Uterus (tissue), 4 donors: Measurements from ENCODE around the gene PROC. TPM values are rescaled to one million over a fixed set of nuclear protein-coding genes. Genes with fewer than 3 reads are reported as not detected.

Experiments used
- DNase-seq, 2 donors: peaks; one replicate each; pipeline ENCODE4 v3.0.0-alpha.2; 2019 to 2020
- H3K27ac ChIP-seq, 2 donors: fragments of 200-600 bp; sonication (generic); 1 replicate in 1 of 2; 2 replicates in 1 of 2; pipeline ENCODE4 v1.5.1; 2016 to 2018
- H3K27me3 ChIP-seq, 2 donors: fragments of 200-600 bp; sonication (generic); one replicate each; pipeline ENCODE4 v1.5.1; 2018 to 2019; ENCODE audit warnings: control low read depth in 1 of 2
- H3K36me3 ChIP-seq, 2 donors: fragments of 200-600 bp; sonication (generic); one replicate each; pipeline ENCODE4 v1.5.1; 2019; ENCODE audit warnings: control low read depth in 1 of 2
- H3K4me1 ChIP-seq, 2 donors: fragments of 200-600 bp; sonication (generic); one replicate each; pipeline ENCODE4 v1.5.1; 2018 to 2019; ENCODE audit warnings: control low read depth in 1 of 2
- H3K4me3 ChIP-seq, 2 donors: fragments of 200-600 bp; sonication (generic); 1 replicate in 1 of 2; 2 replicates in 1 of 2; pipeline ENCODE4 v1.5.1; 2018 to 2019; ENCODE audit warnings: mild to moderate bottlenecking in 1 of 2
- H3K9me3 ChIP-seq, 2 donors: fragments of 200-600 bp; sonication (generic); one replicate each; pipeline ENCODE4 v1.5.1; 2019; ENCODE audit warnings: control low read depth in 1 of 2
- POLR2A ChIP-seq, 2 donors: fragments of 450-650 bp; IDR thresholded peaks; one replicate each; pipeline ENCODE4 v1.6.1; 2016; ENCODE audit warnings: antibody characterized with exemption in 2 of 2, mild to moderate bottlenecking in 1 of 2, moderate library complexity in 1 of 2
- intact Hi-C: fragments of 100-400 bp; cut with DNase I; formaldehyde crosslinking; loops from one replicate; pipeline ENCODE4 v1.15.1; 2023; ENCODE audit warnings: low total_unique reads
- total RNA-seq, 4 donors: library from RNA; depleted of rRNA in 3 of 4; stranded (reverse); fragments of >200 nt in 3 of 4; gene quantifications; one replicate each; pipeline versions ENCODE4 v1.1.0 to v1.2.4, GENCODE V29; 2014 to 2023
- TF ChIP-seq, protein P1 (sequence below), 4 experiments: fragments of 200-600 bp in 2 of 4; fragments of 450-650 bp in 2 of 4; sonication (generic) in 2 of 4; IDR thresholded peaks; one replicate each; pipeline ENCODE4 v1.5.1; 2016 to 2019; ENCODE audit warnings: antibody characterized with exemption in 4 of 4, mild to moderate bottlenecking in 2 of 4, moderate library complexity in 1 of 4
- donor health status: DM: yes; HTN: yes; CAD: no.

Gene PROC
- total RNA-seq, result under 1 TPM in 1 of 4 donors, not detected in 3; 0.21 TPM

DNA sequence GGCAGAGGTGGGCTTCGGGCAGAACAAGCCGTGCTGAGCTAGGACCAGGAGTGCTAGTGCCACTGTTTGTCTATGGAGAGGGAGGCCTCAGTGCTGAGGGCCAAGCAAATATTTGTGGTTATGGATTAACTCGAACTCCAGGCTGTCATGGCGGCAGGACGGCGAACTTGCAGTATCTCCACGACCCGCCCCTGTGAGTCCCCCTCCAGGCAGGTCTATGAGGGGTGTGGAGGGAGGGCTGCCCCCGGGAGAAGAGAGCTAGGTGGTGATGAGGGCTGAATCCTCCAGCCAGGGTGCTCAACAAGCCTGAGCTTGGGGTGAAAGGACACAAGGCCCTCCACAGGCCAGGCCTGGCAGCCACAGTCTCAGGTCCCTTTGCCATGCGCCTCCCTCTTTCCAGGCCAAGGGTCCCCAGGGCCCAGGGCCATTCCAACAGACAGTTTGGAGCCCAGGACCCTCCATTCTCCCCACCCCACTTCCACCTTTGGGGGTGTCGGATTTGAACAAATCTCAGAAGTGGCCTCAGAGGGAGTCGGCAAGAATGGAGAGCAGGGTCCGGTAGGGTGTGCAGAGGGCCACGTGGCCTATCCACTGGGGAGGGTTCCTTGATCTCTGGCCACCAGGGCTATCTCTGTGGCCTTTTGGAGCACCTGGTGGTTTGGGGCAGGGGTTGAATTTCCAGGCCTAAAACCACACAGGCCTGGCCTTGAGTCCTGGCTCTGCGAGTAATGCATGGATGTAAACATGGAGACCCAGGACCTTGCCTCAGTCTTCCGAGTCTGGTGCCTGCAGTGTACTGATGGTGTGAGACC, at the start of gene PROC:
PROC (plus strand) TSS at position 128 of the 812 bp plus-strand sequence. CDS start 1,516 bp downstream, outside the sequence.
- Histone ChIP-seq H3K4me1 (peaks cover 0 to 8% of the 10 kb centered on the region in 2 donors), H3K9me3 (no peaks in the 10 kb centered on the region), H3K27ac (no peak within 1 kb of the TSS), H3K4me3 (no peak within 1 kb of the TSS), H3K36me3 (no peaks in the 10 kb centered on the region), H3K27me3 (peaks cover 0 to 14% of the 10 kb centered on the region in 2 donors)
- DNase-seq, result no peak
- TF ChIP-seq POLR2A (IDR thresholded peaks at IDR 0.05), result no peak
- TF ChIP-seq, protein P1, sequence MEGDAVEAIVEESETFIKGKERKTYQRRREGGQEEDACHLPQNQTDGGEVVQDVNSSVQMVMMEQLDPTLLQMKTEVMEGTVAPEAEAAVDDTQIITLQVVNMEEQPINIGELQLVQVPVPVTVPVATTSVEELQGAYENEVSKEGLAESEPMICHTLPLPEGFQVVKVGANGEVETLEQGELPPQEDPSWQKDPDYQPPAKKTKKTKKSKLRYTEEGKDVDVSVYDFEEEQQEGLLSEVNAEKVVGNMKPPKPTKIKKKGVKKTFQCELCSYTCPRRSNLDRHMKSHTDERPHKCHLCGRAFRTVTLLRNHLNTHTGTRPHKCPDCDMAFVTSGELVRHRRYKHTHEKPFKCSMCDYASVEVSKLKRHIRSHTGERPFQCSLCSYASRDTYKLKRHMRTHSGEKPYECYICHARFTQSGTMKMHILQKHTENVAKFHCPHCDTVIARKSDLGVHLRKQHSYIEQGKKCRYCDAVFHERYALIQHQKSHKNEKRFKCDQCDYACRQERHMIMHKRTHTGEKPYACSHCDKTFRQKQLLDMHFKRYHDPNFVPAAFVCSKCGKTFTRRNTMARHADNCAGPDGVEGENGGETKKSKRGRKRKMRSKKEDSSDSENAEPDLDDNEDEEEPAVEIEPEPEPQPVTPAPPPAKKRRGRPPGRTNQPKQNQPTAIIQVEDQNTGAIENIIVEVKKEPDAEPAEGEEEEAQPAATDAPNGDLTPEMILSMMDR (IDR thresholded peaks at IDR 0.05), result no peak
- intact Hi-C loops, result no loop called here

DNA sequence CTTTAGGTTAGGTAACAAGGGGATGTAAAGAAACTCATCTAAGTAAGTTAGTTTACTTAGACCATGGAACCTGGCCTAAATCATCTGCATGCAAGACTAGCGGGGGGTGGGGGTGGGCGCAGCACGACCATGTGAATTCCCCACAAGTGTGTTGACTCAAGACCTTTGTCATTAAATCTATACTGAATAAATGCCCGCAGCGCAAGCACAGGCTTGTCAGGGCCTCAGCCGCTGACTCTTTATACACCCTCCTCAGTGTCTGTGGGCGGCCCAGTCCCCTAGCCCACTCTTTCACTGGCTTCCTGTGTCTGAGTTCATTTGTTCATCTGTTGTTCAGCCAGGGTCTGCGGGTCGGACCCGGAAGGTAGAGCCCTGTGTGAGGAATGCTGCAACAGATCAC, 48.2 kb upstream of the PROC start:
- H3K27ac ChIP-seq, result no peak overlapping the region
- H3K36me3 ChIP-seq, result no peaks in the 10 kb centered on the region
- peaks cover 0 to 5% of the 10 kb centered on the region in 2 donors for H3K4me1 ChIP-seq
- no peaks in the 10 kb centered on the region for H3K9me3 ChIP-seq
- intact Hi-C loops, result no loop called here
- no peak for DNase-seq
- TF ChIP-seq, protein P1 (IDR thresholded peaks at IDR 0.05), result no peak
- no peak overlapping the region for H3K4me3 ChIP-seq
- H3K27me3 ChIP-seq, result no peaks in the 10 kb centered on the region

DNA sequence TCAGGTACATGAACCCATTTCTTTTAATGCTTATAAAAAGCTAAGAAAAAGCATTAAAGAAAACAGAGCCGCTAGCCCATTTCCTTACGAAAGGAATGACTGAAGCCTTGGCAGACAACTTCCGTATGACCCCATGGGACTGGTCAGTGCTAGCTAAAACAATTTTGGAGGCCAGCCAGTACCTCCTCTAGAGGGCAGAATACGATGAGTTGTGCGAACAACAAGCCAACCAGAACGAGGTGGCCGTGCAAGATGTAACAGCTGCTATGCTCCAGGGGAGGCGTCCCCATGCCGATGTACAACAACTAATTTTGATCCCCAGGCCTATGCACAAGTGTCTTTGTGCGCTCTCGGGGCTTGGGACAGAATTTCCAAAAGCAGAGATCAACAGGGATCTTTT, 47.2 kb upstream of the PROC start:
- no peaks in the 10 kb centered on the region for H3K27me3 ChIP-seq
- H3K27ac ChIP-seq, result no peak overlapping the region
- DNase-seq, result peak in 1 of 2 donors; percentile 26
- H3K4me3 ChIP-seq, result no peak overlapping the region
- H3K9me3 ChIP-seq, result no peaks in the 10 kb centered on the region
- no peaks in the 10 kb centered on the region for H3K36me3 ChIP-seq
- no peaks in the 10 kb centered on the region for H3K4me1 ChIP-seq
- TF ChIP-seq, protein P1 (IDR thresholded peaks at IDR 0.05), result no peak
- TF ChIP-seq POLR2A (IDR thresholded peaks at IDR 0.05), result no peak
- intact Hi-C loops, result no loop called here

DNA sequence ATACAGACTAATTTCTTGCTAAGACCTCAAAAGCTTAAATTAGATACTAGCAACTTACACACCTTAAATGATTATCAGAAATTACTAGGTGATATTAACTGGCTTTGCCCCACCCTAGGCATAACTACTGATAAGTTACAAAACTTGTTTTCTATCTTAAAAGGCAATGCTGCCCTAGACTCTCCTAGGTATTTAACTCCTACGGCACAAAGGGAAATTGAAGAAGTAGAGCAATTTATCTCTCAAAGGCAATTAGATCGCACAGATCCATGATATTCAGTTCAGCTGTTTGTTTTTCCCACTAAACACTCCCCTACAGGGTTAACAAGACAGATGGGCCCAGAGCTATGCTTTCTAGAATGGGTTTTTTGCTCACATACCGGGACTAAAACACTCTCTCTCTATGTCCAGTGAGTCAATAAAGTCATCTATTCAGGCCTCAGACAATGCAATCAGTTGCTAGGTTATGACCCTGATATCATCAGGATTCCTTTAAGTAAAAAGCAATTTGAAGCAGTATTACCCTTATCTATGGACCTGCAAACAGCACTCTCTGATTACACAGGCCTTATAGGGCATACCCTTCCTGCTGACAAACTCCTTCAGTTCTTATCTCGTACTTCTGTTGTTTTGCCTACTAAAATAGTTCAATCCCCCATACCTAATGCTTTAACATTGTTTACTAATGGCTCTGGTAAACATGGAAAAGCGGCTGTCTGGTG, 44.7 kb upstream of the PROC start:
- H3K4me3 ChIP-seq, result no peak overlapping the region
- H3K36me3 ChIP-seq, result no peaks in the 10 kb centered on the region
- DNase-seq, result no peak
- intact Hi-C loops, result no loop called here
- no peak for TF ChIP-seq POLR2A (IDR thresholded peaks at IDR 0.05)
- TF ChIP-seq, protein P1 (IDR thresholded peaks at IDR 0.05), result no peak
- H3K9me3 ChIP-seq, result no peaks in the 10 kb centered on the region
- H3K4me1 ChIP-seq, result no peaks in the 10 kb centered on the region
- H3K27ac ChIP-seq, result no peak overlapping the region
- H3K27me3 ChIP-seq, result no peaks in the 10 kb centered on the region

DNA sequence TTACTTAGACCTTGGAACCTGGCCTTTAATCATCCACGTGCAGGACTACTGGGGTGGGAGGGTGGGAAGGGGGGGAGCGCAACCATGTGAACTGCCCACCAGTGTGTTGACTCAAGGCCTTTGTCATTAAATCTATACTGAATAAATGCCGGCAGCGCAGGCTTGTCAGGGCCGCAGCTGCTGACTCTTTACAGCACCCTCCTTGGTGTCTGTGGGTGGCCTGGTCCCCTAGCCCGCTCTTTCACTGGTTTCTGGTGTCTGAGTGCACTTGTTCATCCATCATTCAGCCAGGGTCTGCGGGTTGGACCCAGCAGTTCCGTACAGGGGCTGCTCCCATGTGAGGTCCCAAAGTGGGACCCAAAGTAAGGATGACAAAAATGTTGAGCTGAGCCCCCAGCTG, 42.0 kb upstream of the PROC start:
- DNase-seq, result no peak
- intact Hi-C loops, result no loop called here
- Histone ChIP-seq H3K4me1 (no peaks in the 10 kb centered on the region), H3K27ac (no peak overlapping the region), H3K27me3 (no peaks in the 10 kb centered on the region), H3K4me3 (no peak overlapping the region), H3K9me3 (no peaks in the 10 kb centered on the region), H3K36me3 (no peaks in the 10 kb centered on the region)
- TF ChIP-seq, protein P1 (IDR thresholded peaks at IDR 0.05), result no peak
- no peak for TF ChIP-seq POLR2A (IDR thresholded peaks at IDR 0.05)
